Immature natural killer cell (primary cell): Measurements from ENCODE around the gene KSR1. TPM values are rescaled to one million over a fixed set of nuclear protein-coding genes. Genes with fewer than 3 reads are reported as not detected.
A peak's percentile ranks its signal among the peaks of the same experiment; 100 is the strongest.

Source experiments
- DNase-seq, 3 donors: peaks; one replicate each; pipeline ENCODE4 v3.0.0; 2022; ENCODE audit warnings: mixed read lengths in 1 of 3
- H3K27ac Mint-ChIP-seq, 6 donors: one replicate each; pipeline ENCODE4 v1.8.0; 2020; ENCODE audit warnings: mixed read lengths in 6 of 6, mild to moderate bottlenecking in 5 of 6, inconsistent platforms in 4 of 6, moderate library complexity in 3 of 6
- H3K27me3 Mint-ChIP-seq, 3 donors: one replicate each; pipeline ENCODE4 v1.8.0; 2020 to 2021; ENCODE audit warnings: low read depth in 3 of 3, mild to moderate bottlenecking in 3 of 3, mixed read lengths in 3 of 3, moderate library complexity in 3 of 3, inconsistent platforms in 1 of 3
- H3K36me3 Mint-ChIP-seq, 3 donors: one replicate each; pipeline ENCODE4 v1.8.0; 2020; ENCODE audit warnings: mixed read lengths in 3 of 3, inconsistent platforms in 2 of 3, mild to moderate bottlenecking in 2 of 3
- H3K4me1 Mint-ChIP-seq, 2 donors: one replicate each; pipeline ENCODE4 v1.8.0; 2020; ENCODE audit warnings: inconsistent platforms in 2 of 2, mild to moderate bottlenecking in 2 of 2, mixed read lengths in 2 of 2, moderate library complexity in 1 of 2
- H3K4me3 Mint-ChIP-seq, 5 donors: one replicate each; pipeline ENCODE4 v1.8.0; 2020; ENCODE audit warnings: mild to moderate bottlenecking in 5 of 5, mixed read lengths in 5 of 5, inconsistent platforms in 3 of 5, moderate library complexity in 3 of 5
- H3K9me3 Mint-ChIP-seq, 6 donors: one replicate each; pipeline ENCODE4 v1.8.0; 2020; ENCODE audit warnings: mild to moderate bottlenecking in 6 of 6, mixed read lengths in 6 of 6, inconsistent platforms in 4 of 6, moderate library complexity in 3 of 6
- polyA plus RNA-seq, 3 donors: library from polyadenylated mRNA; unstranded; fragments of 300-500 nt; fragmentation: Illumina TruSeq; gene quantifications; one replicate each; pipeline ENCODE4 v1.2.3, GENCODE V29; 2021

KSR1 gene
- polyA plus RNA-seq, 3 donors from 2014 or later, result 1.8 to 5.6 (median 2.6) TPM

DNA sequence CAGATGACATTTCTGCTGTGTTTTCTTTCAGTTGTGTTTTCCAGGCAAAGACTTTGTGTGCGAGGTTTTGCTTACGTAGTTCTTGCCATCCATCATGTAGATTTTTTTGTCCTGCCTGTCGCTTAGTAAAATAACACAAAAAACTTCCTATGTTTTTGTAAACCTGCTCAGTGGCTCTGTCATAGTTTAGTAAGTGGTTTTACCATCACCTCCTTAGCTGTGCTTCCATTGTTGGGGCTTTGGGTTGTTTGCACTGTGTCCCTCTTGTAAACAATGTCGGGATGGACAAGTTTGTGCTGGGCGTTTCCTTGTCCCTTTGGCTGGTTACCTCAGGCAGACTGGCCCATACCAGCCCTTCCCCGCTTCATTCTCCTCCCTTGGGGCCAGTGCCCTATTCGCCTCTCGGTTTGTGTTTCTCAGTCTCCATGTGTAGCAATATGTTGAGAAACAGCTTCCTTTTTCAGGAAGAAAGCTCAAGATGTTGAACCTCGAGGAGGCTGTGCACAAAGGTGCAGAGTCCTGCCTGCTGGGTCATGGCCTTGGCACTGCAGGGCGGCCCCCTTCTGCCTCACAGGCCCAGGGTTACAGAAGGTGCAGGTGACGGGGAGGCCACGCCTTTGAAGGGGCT, 74.6 kb downstream of the KSR1 start:
- Mint-ChIP-seq H3K4me3 (no peak overlapping the region), H3K36me3 (no peaks in the 10 kb centered on the region), H3K27me3 (peaks cover 0 to 5% (median 4%) of the 10 kb centered on the region in 3 donors), H3K4me1 (peaks cover 24 to 31% of the 10 kb centered on the region in 2 donors), H3K27ac (peak overlapping the region in 1 of 6 donors; percentile 39), H3K9me3 (no peaks in the 10 kb centered on the region)
- DNase-seq, result no peak

DNA sequence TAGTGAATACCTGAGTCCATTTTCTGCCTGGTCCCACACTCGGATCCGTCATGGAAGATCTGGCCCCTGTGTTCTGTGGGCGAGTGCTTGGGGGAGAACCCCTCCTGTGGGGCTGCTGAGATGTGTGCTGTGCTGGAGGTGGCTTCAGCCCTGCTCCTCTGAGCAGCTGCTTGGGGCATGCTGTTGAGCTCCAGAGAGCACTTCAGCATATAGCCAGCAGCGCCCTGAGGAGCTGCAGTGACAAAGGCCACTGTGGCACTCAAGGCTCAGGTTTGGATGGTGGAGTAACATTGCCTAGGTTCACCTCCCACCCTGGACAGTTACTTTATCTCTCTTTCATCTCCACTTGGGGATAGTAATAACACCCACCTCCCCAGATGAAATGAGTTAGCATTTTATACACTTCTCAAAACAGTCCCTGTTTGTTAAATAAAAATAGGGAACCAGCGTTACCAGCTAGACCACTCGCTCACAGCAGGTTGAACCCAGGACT, 75.3 kb downstream of the KSR1 start:
- H3K4me1 Mint-ChIP-seq, result peaks cover 22 to 31% of the 10 kb centered on the region in 2 donors
- no peak overlapping the region for H3K4me3 Mint-ChIP-seq
- H3K27ac Mint-ChIP-seq, result peak overlapping the region in 1 of 6 donors; percentile 46
- H3K27me3 Mint-ChIP-seq, result peaks cover 0 to 5% (median 4%) of the 10 kb centered on the region in 3 donors
- H3K36me3 Mint-ChIP-seq, result no peaks in the 10 kb centered on the region
- H3K9me3 Mint-ChIP-seq, result no peaks in the 10 kb centered on the region
- no peak for DNase-seq

DNA sequence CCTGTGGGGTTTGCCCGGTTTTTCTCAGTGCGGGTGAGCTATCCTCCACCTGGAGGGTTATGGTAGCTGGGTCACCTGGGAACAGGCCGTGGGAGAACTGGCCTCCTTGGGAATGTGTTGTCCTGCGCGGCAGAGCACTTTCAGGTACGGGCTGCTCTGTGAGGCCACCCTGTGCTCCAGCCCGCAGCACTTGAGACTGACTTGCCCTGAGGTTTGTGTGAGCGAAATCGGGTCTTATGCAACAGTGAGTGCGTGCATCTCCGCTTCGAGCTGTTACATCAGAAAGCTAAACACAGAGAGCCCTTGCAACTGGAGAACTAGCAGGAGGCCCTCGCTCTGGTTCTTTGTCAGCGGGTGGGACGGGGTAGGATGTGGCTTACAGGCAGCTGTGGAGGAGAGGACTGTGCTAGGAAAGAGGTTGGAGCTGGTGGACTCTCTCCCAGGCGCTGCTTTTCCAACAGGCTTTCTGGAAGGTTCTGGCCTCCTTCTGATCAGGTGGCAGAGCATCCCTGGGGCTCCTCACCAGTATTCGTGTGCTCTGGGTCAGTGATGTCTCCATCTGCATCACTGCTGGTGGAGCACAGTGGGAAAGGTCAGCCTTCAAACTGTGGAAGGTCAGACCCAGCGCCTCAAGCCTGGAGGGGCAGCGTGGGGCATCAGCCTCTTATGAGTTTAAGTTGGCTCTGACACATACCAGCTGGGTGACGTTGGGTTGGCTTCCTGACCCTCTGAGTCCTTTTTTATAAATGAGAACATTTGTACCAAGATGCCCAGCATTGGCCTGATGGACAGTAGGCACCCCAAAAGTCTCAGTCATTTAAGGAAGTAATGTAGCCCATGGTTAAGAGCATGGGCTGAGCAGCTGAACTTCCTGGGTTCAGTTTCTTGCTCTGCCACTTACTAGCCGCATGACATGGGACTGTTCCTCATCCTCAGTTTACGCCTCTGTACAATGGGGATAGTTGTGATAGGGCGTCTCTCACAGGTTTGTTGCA, 76.3 kb downstream of the KSR1 start:
- Mint-ChIP-seq H3K4me3 (no peak overlapping the region), H3K36me3 (no peaks in the 10 kb centered on the region), H3K4me1 (peaks cover 20 to 32% of the 10 kb centered on the region in 2 donors), H3K27ac (peak overlapping the region in 2 of 6 donors; percentile 18 to 34), H3K9me3 (no peaks in the 10 kb centered on the region), H3K27me3 (peaks cover 0 to 5% (median 4%) of the 10 kb centered on the region in 3 donors)
- no peak for DNase-seq

DNA sequence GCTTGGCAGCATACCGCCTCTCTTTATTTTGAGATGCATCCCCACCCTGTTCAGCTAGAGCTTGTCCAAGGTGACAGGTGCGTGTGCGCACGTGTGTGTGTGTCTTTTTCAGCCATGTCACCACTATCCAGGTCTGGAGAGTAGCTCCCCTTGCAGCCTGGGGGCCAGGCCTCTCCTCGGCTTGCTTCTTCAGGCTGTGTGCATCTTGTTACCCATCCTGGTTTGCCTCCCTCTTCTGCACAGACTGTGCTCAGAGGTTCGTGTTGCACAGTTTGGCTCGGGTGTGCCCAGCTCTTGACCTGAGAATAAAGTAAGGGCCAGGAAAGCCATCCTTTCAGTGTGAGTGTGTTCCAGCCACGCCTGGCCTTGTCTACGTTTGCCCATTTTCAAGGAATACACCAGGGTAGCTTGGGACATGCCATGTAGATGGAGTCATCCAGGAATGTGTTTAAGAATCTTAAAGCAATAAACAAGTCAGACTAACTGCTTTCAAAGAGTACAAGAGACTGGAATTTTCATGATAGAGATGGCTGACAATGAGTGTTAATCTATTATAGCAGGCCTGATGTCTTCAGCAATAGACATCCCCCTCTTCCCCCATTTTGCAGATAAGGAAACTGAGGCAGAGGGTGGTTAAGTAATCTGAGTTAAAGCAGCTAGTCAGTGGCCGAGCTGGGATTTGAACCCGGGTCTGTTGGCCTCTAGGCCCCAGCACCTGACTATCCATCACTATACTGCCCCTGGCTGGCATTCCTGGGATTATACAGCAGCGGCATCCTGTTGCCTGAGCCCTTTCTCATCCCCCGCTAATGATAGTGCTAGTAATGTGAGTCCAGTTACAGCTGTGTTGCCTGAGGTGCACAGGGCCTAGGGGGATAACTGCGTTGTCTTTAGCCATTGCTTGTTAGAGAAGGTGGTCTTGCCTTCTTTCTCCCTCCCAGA, 77.9 kb downstream of the KSR1 start:
- Mint-ChIP-seq H3K9me3 (no peaks in the 10 kb centered on the region), H3K4me3 (no peak overlapping the region), H3K27me3 (peaks cover 0 to 5% (median 4%) of the 10 kb centered on the region in 3 donors), H3K36me3 (no peaks in the 10 kb centered on the region), H3K4me1 (peaks cover 19 to 32% of the 10 kb centered on the region in 2 donors), H3K27ac (peak overlapping the region in 1 of 6 donors; percentile 59)
- no peak for DNase-seq

DNA sequence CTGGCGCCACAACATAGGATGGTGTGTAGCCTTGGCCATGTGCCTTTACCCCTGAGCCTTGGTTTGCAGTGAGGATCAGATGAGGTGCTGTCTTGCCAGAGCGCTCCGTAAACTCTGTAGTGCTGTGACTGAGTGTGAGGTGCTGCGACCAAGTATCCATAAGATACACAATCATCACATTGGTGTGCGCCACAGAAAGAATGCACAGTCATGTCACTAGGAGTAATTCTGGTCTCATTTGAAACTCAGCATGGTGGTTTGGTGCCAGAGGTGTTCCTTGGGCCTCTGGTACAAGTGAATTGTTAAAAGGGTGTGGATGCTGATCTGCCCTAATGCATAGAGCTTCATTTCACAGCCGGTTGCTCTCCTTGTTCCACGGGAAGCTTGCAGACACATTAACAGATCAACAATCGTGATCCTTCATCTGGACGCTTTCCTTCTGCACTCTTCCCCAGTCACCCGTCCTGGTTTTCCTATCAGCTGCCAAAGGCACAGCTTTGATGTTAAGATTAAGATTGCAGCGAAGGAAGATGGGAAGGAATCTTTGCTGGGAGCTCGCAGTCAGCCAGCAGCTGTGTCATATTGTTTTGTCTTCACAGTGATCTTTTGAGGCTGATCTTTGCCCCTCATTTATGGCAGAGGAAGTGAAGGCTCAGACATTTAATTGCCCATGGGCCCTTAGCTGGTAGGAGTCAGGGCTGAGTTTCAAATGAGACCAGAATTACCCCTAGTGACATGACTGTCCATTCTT, 79.1 kb downstream of the KSR1 start:
- Mint-ChIP-seq H3K27ac (peak overlapping the region in 1 of 6 donors; percentile 36), H3K4me1 (peaks cover 14 to 32% of the 10 kb centered on the region in 2 donors), H3K36me3 (no peaks in the 10 kb centered on the region), H3K27me3 (peaks cover 0 to 5% (median 4%) of the 10 kb centered on the region in 3 donors), H3K9me3 (no peaks in the 10 kb centered on the region), H3K4me3 (no peak overlapping the region)
- DNase-seq, result no peak

DNA sequence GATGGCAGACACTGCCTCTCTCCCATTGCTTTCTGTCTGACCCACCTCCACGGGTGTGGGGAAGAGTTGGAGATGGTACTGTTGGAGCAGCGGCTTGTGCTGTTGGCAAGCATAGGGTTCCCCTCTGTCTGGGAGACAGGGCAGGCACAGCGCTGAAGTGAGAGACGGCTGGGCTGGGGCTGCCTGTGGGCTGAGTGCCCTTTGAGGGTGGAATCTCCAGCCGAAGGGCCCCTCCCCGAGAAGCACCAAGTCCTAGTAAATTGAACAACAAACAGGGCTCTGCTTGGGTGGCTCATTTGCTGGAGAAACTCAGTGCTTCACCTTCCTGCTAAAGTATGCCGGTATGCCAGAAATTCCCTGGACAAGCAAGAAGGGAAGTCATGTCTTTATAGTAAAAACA, 79.7 kb downstream of the KSR1 start:
- Mint-ChIP-seq H3K4me1 (peaks cover 14 to 30% of the 10 kb centered on the region in 2 donors), H3K9me3 (no peaks in the 10 kb centered on the region), H3K27ac (peak overlapping the region in 1 of 6 donors; percentile 36), H3K36me3 (no peaks in the 10 kb centered on the region), H3K27me3 (peaks cover 0 to 2% (median 0%) of the 10 kb centered on the region in 3 donors), H3K4me3 (no peak overlapping the region)
- DNase-seq, result no peak

DNA sequence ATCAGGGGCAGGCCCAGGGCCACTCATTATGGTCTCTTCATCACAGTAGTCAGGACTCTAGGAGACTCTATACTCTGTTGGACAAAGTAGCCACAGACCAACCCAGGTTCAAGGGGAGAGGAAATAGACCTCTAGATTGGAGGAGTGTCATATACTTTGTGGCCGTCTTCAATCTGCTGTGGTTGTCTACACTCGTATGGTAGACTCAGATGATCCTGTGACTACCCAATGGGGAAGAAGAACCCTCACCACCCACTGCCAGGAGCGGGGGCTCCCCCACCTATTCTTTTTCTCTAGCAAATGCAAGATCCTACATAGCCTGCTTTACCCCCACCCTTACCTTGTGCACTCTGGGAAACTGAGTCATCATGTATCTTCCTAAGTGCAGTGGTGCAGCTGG, 80.5 kb downstream of the KSR1 start:
- H3K9me3 Mint-ChIP-seq, result no peaks in the 10 kb centered on the region
- H3K4me3 Mint-ChIP-seq, result no peak overlapping the region
- no peaks in the 10 kb centered on the region for H3K36me3 Mint-ChIP-seq
- no peak for DNase-seq
- H3K4me1 Mint-ChIP-seq, result peaks cover 18 to 31% of the 10 kb centered on the region in 2 donors
- H3K27ac Mint-ChIP-seq, result no peak overlapping the region
- peaks cover 0 to 2% (median 0%) of the 10 kb centered on the region in 3 donors for H3K27me3 Mint-ChIP-seq

DNA sequence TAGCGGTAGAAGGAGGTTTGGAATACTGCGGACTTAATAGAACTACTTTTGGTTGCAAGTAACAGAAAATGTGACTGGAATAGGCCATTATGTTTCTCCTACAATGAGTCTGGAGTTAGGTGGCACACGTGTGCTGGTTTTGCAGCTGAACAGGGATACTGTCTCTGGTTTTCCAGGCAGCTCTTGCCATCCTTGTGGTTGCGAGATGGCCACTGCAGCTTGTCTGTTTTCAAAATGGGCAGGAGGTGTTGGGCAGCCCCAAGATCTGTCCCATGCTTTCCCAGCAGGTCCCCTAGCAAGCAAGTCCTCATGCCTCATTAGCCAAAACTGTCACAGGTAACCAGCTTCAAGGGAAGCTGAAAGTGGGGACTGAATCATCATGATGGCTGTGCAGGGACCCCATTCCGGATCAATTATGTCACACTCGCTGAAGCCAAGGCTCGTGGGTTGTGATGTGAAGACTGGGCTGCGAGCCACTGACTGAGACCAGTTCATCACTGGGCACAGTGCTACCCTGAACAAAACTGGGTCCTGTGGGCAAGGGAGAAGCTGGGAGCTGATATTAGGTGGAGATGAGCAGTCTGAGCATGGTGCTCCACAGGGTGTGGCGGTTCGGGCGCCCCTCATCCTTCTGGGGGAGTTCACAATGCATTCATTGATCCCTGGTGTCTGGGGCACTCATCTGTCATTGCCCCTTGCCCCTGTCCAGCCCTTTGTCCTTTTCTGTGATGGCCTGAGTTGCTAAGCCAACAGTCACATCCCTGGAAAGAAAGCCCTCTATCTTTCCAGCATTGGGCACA, 82.1 kb downstream of the KSR1 start:
- Mint-ChIP-seq H3K4me1 (peaks cover 29 to 47% of the 10 kb centered on the region in 2 donors), H3K9me3 (no peaks in the 10 kb centered on the region), H3K27ac (no peak overlapping the region), H3K4me3 (no peak overlapping the region), H3K36me3 (no peaks in the 10 kb centered on the region), H3K27me3 (no peaks in the 10 kb centered on the region)
- no peak for DNase-seq

DNA sequence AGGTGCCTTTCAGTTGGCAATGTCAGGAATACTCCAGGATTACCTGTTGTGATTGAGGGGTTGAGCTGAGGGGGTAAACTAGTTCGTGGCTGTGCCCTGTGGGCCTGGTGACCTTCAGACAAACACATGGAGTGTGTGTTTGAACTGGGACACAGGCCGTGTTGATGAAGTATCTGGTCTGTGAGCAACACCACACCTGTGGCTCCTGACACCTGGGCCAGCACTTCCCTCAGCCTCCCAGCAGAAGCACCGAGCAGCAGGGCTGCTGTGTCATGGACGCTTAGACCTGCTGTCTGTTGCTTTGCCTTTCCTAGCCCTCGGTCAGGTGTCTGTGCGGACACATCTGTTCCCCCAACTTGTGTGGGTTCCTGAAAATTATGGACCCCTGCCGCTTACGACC, 82.9 kb downstream of the KSR1 start:
- H3K4me1 Mint-ChIP-seq, result peaks cover 35 to 55% of the 10 kb centered on the region in 2 donors
- no peak overlapping the region for H3K27ac Mint-ChIP-seq
- no peaks in the 10 kb centered on the region for H3K27me3 Mint-ChIP-seq
- no peaks in the 10 kb centered on the region for H3K9me3 Mint-ChIP-seq
- no peaks in the 10 kb centered on the region for H3K36me3 Mint-ChIP-seq
- H3K4me3 Mint-ChIP-seq, result no peak overlapping the region
- DNase-seq, result no peak

DNA sequence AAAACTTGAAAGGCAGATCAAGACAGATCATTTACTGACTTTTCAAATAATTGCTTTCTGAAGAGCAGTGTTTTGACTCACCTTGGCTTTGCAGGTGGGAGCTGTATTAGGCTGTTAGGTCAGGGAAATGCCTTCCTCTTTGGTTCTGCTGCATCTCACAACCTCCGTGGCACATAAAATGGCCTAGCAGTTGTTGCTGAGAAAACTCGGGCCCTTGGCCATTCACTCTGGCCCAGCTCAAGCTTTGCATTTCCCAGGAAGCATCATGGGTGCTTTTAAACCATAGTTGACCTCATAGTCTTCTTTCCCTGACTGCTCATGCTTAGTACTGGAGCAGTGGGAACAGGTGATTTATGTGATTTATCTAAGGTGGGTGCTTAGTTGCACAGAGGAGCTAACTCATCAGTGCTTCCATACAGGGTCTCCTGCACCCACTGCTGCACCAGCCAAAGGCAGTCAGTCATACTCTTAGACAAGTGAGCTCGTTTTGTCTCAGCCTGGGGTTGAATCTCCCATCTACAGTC, 83.6 kb downstream of the KSR1 start:
- Mint-ChIP-seq H3K4me1 (peaks cover 42 to 62% of the 10 kb centered on the region in 2 donors), H3K27ac (no peak overlapping the region), H3K4me3 (no peak overlapping the region)

DNA sequence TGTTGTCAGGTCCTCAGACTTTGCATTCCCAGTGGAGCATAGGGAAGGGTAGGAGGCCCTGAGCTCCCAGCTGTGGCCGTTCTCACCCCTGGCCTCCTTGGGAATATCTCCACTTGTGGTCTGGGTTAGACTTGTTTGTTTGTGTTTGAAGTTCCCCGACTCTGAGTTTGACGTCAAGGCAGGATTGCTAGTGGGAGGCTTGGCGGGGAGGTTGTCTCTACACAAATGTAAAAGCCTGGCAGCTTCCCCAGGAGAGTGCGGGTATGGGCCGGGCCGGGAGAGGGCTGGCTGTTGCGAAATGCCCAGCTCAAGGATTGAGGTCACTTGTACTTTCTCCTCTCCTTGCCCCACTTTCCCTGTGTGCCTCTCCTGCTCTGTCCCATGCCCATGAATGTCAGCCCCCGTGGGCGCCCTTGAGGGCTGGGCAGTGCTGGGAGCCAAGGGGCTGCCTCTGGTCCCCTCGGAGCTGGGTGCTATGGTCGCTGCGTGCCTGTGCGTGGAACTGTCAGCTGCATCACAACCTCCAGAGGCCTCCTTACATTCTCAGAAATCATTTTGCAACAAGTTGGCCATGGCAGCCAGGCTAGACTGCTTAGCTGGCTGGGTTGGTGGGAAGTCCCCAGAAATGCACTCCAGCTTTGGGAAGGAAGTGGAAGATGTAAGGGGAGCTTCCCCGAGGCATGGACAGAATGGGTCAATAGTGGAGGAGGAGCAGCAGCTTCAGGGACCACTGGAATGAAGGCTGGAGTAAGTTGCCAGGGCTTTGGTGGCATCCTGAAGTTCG, 84.3 kb downstream of the KSR1 start:
- Mint-ChIP-seq H3K4me1 (peaks cover 48 to 66% of the 10 kb centered on the region in 2 donors), H3K4me3 (no peak overlapping the region), H3K27me3 (peaks cover 2 to 5% (median 3%) of the 10 kb centered on the region in 3 donors), H3K36me3 (no peaks in the 10 kb centered on the region), H3K9me3 (no peaks in the 10 kb centered on the region), H3K27ac (peak overlapping the region in 1 of 6 donors; percentile 40)
- no peak for DNase-seq

More for the DNA sequence above, 83.6 kb downstream of the KSR1 start:
- Mint-ChIP-seq H3K9me3 (no peaks in the 10 kb centered on the region), H3K36me3 (no peaks in the 10 kb centered on the region), H3K27me3 (peaks cover 2 to 4% (median 3%) of the 10 kb centered on the region in 3 donors)
- no peak for DNase-seq
